HFFc6 (cell line): Measurements from ENCODE around the gene TRIM29. TPM values are rescaled to one million over a fixed set of nuclear protein-coding genes. Genes with fewer than 3 reads are reported as not detected.

ENCODE experiments used
- DNase-seq: peaks from one replicate; pipeline ENCODE4 v3.0.0-alpha.2; 2018
- H3K27ac Mint-ChIP-seq: 2 replicates; pipeline ENCODE4 v1.8.0; 2020; ENCODE audit warnings: mild to moderate bottlenecking, mixed read lengths
- H3K27me3 Mint-ChIP-seq: 2 replicates; pipeline ENCODE4 v1.8.0; 2021; ENCODE audit warnings: mild to moderate bottlenecking, moderate library complexity, mixed read lengths; ENCODE audit not compliant: insufficient read depth
- H3K36me3 Mint-ChIP-seq: 2 replicates; pipeline ENCODE4 v1.8.0; 2021; ENCODE audit warnings: low read depth, mixed read lengths
- H3K4me1 Mint-ChIP-seq: 2 replicates; pipeline ENCODE4 v1.8.0; 2020; ENCODE audit warnings: low read depth, mixed read lengths
- H3K4me3 Mint-ChIP-seq: 2 replicates; pipeline ENCODE4 v1.8.0; 2020; ENCODE audit warnings: mild to moderate bottlenecking, moderate library complexity, mixed read lengths
- H3K9me3 Mint-ChIP-seq: 2 replicates; pipeline ENCODE4 v1.8.0; 2020; ENCODE audit warnings: mild to moderate bottlenecking, mixed read lengths
- CTCF ChIP-seq: fragments of 200-600 bp; sonication (generic); IDR thresholded peaks from 2 replicates; pipeline ENCODE4 v1.5.0; 2021; ENCODE audit warnings: antibody characterized with exemption, mild to moderate bottlenecking
- total RNA-seq, 6 experiments: library from RNA; stranded (reverse); fragmentation: NEBNext Ultra II Directional; extraction: Animal tissue kit (Norgen Biotek cat#: 25700); gene quantifications; 2 replicates in 1 of 6; 3 replicates in 5 of 6; pipeline ENCODE4 v1.2.3, GENCODE V29; 2021

TRIM29 gene
- total RNA-seq, 6 experiments from 2014 or later: 1.5 to 3.2 (median 3.1) TPM

- peak; percentile 34 for DNase-seq
- Mint-ChIP-seq H3K27me3 (peaks cover 5% of the 10 kb centered on the region; the same call in 1 of the 2 replicates), H3K36me3 (no peaks in the 10 kb centered on the region), H3K4me3 (no peak overlapping the region), H3K27ac (no peak overlapping the region), H3K9me3 (no peaks in the 10 kb centered on the region), H3K4me1 (peaks cover 49% of the 10 kb centered on the region)
- TF ChIP-seq CTCF: no peak
These were observed 47.2 kb upstream of the TRIM29 start for GRCh38 chr11:120184946-120185705.

- no peak for DNase-seq
- TF ChIP-seq CTCF: no peak
- Mint-ChIP-seq H3K36me3 (no peaks in the 10 kb centered on the region), H3K4me3 (no peak overlapping the region), H3K27me3 (peaks cover 2% of the 10 kb centered on the region; the same call in 1 of the 2 replicates), H3K4me1 (peaks cover 55% of the 10 kb centered on the region), H3K9me3 (no peaks in the 10 kb centered on the region), H3K27ac (no peak overlapping the region)
These were observed 46.5 kb upstream of the TRIM29 start for GRCh38 chr11:120184371-120184945.

- no peak overlapping the region for H3K27ac Mint-ChIP-seq
- TF ChIP-seq CTCF: no peak
- H3K27me3 Mint-ChIP-seq: peaks cover 1% of the 10 kb centered on the region; the same call in 1 of the 2 replicates
- no peak for DNase-seq
- no peaks in the 10 kb centered on the region for H3K36me3 Mint-ChIP-seq
- H3K4me3 Mint-ChIP-seq: no peak overlapping the region
- no peaks in the 10 kb centered on the region for H3K9me3 Mint-ChIP-seq
- peaks cover 63% of the 10 kb centered on the region for H3K4me1 Mint-ChIP-seq
These were observed 45.8 kb upstream of the TRIM29 start for GRCh38 chr11:120183701-120184141.

GRCh38 chr11:120182790-120183491 lies 45.0 kb upstream of the TRIM29 start:
- DNase-seq: no peak
- H3K4me1 Mint-ChIP-seq: peaks cover 70% of the 10 kb centered on the region

More at GRCh38 chr11:120182790-120183491, 45.0 kb upstream of the TRIM29 start:
- H3K4me3 Mint-ChIP-seq: no peak overlapping the region
- H3K27me3 Mint-ChIP-seq: peaks cover 1% of the 10 kb centered on the region; the same call in 1 of the 2 replicates
- peak; percentile 67 for TF ChIP-seq CTCF
- no peaks in the 10 kb centered on the region for H3K9me3 Mint-ChIP-seq
- no peaks in the 10 kb centered on the region for H3K36me3 Mint-ChIP-seq
- peak overlapping the region; percentile 99; the same call in 1 of the 2 replicates for H3K27ac Mint-ChIP-seq
